IMR-90 (cell line): ENCODE measurements around the gene CD1B.
"Not testable (repeated sequence)": the region's sequence is repeated elsewhere in the genome, so short reads cannot be mapped to it uniquely, and the experiment has no call there.

Experiments
- BHLHE40 ChIP-seq: fragments of 150-350 bp; IDR thresholded peaks from 2 replicates; pipeline ENCODE4 v1.6.1; 2016; ENCODE audit warnings: mild to moderate bottlenecking, low read depth, low read length
- CTCF ChIP-seq: conservative IDR thresholded peaks from 2 replicates; pipeline ENCODE4 v1.5.1; 2012; ENCODE audit warnings: mild to moderate bottlenecking, low read depth, low read length, improper control_type of control experiment
- ELK1 ChIP-seq: fragments of 150-350 bp; IDR thresholded peaks from 2 replicates; pipeline ENCODE4 v1.6.1; 2016; ENCODE audit warnings: low read depth, mild to moderate bottlenecking, low read length, moderate library complexity, borderline replicate concordance
- FOS ChIP-seq: fragments of 150-350 bp; IDR thresholded peaks from 2 replicates; pipeline ENCODE4 v1.6.1; 2016; ENCODE audit warnings: low read depth, low read length
- MAFK ChIP-seq: IDR thresholded peaks from 2 replicates; pipeline ENCODE4 v1.6.1; 2012; ENCODE audit warnings: low read depth, low read length, improper control_type of control experiment
- MXI1 ChIP-seq: IDR thresholded peaks from 2 replicates; pipeline ENCODE4 v1.6.1; 2012; ENCODE audit warnings: low read depth, mild to moderate bottlenecking, low read length, moderate library complexity, borderline replicate concordance
- POLR2A ChIP-seq: IDR thresholded peaks from 2 replicates; pipeline ENCODE4 v1.6.1; 2012; ENCODE audit warnings: mild to moderate bottlenecking, low read depth, low read length
- RAD21 ChIP-seq: IDR thresholded peaks from 2 replicates; pipeline ENCODE4 v1.6.1; 2012; ENCODE audit warnings: low read length, improper control_type of control experiment
- RCOR1 ChIP-seq: IDR thresholded peaks from 2 replicates; pipeline ENCODE4 v1.6.1; 2012; ENCODE audit warnings: mild to moderate bottlenecking, low read length, improper control_type of control experiment; ENCODE audit not compliant: insufficient replicate concordance
- RFX5 ChIP-seq: IDR thresholded peaks from 2 replicates; pipeline ENCODE4 v1.8.0; 2012; ENCODE audit warnings: low read depth, mild to moderate bottlenecking, low read length, moderate library complexity
- SMC3 ChIP-seq: fragments of 150-350 bp; IDR thresholded peaks from 2 replicates; pipeline ENCODE4 v1.6.1; 2016; ENCODE audit warnings: low read depth, mild to moderate bottlenecking, antibody characterized with exemption, low read length, moderate library complexity
- USF2 ChIP-seq: fragments of 150-350 bp; IDR thresholded peaks from 2 replicates; pipeline ENCODE4 v1.6.1; 2017; ENCODE audit warnings: mild to moderate bottlenecking, antibody characterized with exemption, low read length, low read depth

- not testable (repeated sequence) for TF ChIP-seq CTCF, RAD21, MXI1, ELK1, USF2, RCOR1, POLR2A, MAFK, BHLHE40, FOS, SMC3, RFX5
Observed at GRCh38 chr1:158336413-158336812, 5.1 kb upstream of the CD1B start.
